Forelimb muscle (tissue), 1 donor: Measurements from ENCODE around the gene ZC3H8. TPM values are rescaled to one million over a fixed set of nuclear protein-coding genes. Genes with fewer than 3 reads are reported as not detected.
"Not testable (repeated sequence)": the region's sequence is repeated elsewhere in the genome, so short reads cannot be mapped to it uniquely, and the experiment has no call there.

ENCODE experiments used
- DNase-seq: peaks from one replicate; pipeline ENCODE4 v3.0.0-alpha.2; 2013; ENCODE audit warnings: low read depth
- polyA plus RNA-seq: library from polyadenylated mRNA; unstranded; fragments of 120-200 nt; gene quantifications from one replicate; pipeline ENCODE4 v1.2.1, GENCODE V29; 2013; ENCODE audit not compliant: insufficient read length

ZC3H8 gene
- polyA plus RNA-seq = 14.6 TPM

GRCh38 chr2:112254466-112255240, at the start of gene ZC3H8:
TSS of gene ZC3H8 (minus strand) at chr2:112255042. CDS start at chr2:112254981, 61 bp downstream.
- DNase-seq = peak; percentile 69

GRCh38 chr2:112304298-112304941, 49.6 kb upstream of the ZC3H8 start:
- no peak for DNase-seq

- no peak for DNase-seq
Observed at GRCh38 chr2:112301973-112302372, 47.1 kb upstream of the ZC3H8 start.

GRCh38 chr2:112301171-112301584, 46.3 kb upstream of the ZC3H8 start:
- no peak for DNase-seq

GRCh38 chr2:112296407-112296806, 41.6 kb upstream of the ZC3H8 start:
- no peak for DNase-seq

- DNase-seq = no peak
Observed at GRCh38 chr2:112295407-112296078, 40.7 kb upstream of the ZC3H8 start.

GRCh38 chr2:112293636-112294401, 39.0 kb upstream of the ZC3H8 start:
- no peak for DNase-seq

GRCh38 chr2:112290648-112291047, 35.8 kb upstream of the ZC3H8 start:
- DNase-seq = no peak

- no peak for DNase-seq
Observed at GRCh38 chr2:112290088-112290487, 35.2 kb upstream of the ZC3H8 start.

- not testable (repeated sequence) for DNase-seq
Observed at GRCh38 chr2:112283535-112283934, 28.7 kb upstream of the ZC3H8 start.

DNA sequence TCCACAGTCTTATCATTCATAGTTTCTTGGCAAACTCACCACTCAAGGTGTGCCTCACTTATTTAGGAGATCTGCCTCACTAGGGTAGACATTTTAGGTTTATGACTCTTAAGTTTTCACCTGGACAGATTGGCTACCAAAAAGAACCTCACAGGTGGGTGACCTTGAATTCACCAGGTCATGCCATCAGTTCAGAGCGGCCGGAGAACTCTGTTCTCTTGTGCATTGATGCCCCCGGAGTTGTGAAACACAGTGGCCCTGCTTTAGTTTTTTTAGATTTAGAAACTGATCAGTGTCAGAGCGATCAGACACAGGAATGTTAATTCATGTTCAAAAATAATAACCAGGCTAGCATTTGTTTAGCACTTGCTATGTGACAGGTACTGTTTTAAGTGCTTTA, 27.2 kb upstream of the ZC3H8 start:
- DNase-seq = not testable (repeated sequence)

DNA sequence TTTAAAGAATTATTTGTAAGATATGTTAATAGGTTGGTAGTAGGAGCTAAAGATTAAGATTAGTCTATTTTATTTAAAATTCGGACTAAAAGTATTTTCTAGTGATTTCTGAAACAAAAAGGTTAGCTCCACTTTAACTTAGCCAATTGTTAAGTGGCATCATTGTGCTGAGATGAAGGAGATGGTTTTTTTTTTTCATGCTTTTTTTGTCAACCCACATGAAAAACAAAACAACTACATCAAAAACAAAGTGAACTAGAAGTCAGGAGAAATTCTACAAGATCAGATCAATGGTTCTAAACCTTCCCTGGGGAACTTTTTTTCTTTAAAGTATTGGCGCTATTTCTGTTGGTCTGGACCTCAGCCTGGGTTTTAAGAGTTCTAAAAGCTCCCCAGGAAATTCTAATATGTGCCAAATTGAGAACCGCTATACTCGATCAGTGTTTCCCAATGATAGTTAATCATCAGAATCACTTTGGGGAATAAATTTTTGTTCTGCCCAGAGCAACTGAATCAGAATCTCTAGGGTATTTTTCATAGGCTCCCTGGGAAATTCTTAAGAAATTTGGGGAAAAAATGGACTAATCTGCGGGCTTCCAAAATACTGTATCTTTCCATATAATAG, 22.9 kb upstream of the ZC3H8 start:
- DNase-seq = no peak

DNA sequence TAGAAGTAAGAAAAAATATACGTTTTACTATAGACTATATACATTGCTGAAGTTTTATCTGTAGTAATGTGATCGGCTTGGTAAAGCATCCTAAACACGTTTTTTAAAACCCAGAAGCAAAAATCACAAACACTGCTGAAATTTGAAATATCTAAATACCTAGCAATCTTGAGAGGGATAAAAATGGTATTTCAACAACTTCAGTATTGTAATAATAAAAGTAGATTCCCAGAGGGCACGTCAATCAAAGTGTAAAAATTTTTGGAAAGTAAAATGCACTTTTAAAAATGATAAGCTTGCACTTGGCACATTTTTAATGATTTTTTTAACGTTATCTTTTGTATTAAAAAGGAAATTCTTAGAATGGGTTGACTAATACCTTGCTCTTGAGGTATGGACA, 22.1 kb upstream of the ZC3H8 start:
- DNase-seq = no peak

- peak; percentile 77 for DNase-seq
Observed at GRCh38 chr2:112275887-112276773, 21.3 kb upstream of the ZC3H8 start.

DNA sequence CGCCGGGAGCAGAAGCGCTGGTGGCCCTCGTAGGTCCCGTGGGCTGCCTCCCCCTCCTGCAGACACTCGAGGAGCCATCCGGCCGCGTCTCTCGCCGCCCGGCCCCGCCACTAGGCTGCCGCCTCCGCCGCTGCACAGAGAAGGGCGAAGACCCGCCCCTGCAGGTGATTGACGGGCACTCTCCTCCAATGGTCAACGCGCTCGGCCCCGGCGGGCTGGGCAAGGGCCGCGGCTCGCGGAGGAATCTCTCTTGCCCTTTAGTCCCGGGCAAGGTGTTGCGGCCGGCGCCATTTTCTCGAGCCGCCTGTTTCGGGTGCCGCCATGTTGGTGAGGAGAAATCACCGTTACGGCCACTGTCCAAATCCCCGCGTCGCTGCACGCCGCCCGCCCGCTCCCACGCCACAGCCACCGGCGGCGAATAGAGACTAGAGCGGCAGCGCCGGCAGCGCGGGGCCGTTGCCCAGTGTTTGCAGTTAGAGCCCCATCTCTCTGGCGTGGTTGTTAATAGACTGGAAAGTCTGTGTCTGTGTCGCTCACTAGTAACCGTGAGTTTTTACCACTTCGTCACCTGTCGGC, 20.6 kb upstream of the ZC3H8 start, which contains the start of gene ZC3H6:
Gene ZC3H6 (plus strand): TSS at position 287 of the 576 bp plus-strand sequence. CDS start 398 bp downstream, outside the sequence.
- DNase-seq = peak; percentile 93

DNA sequence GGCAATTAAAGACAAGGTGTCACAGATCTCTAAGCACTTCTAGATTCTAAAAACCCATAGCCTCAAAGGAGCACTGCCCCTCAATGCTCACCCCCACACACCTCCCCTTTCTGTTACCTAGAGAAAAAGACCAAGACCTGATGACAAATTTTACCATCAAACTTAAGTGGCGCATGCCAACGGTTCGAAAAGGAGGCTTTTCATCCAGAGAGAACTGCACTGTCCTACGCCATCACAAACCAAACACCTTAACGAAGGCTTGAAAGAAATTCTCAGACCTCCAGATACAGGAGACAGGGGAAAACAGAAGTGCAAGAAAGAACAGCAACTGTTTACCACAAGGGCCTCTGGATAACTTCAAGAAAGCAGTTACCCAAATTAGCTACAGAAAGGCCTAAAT, 18.5 kb upstream of the ZC3H8 start:
- no peak for DNase-seq

- DNase-seq = no peak
Observed at GRCh38 chr2:112272669-112273068, 17.8 kb upstream of the ZC3H8 start.

DNA sequence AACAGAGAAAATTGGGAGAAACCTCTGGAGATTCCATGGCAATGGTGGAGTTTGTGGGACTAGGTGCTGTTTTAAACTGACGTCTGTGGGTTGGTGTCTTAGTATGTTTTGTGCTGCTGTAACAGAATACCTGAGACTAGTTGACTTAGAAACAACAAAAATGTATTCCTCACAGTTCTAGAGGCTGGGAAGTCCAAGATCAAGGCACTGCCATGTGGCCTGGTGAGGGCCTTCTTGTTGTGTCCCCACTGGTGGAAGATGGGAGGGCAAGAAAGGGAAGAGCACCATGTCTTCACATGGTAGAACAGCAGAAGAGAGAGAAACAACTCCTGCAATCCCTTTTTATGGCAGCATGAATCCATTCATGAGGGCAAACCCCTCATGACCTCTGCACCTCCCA, 13.7 kb upstream of the ZC3H8 start:
- DNase-seq = no peak

- no peak for DNase-seq
Observed at GRCh38 chr2:112262876-112263275, 8.0 kb upstream of the ZC3H8 start.

DNA sequence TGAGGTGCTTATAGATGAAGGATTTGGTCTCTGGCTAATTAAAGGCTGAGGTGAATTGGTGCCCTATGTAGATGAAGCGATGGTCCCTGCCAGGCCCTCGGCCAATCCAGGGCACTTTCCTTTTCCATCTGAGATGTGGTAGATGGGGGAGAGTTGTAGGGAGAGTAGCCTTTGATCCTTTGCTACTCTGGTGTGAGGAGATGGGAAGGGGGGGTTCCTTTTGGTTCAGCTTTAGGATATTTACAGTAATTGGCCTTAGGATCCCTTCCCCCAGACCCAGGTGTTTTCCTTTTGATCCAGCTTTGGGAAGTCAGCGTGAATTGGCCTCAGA, 5.4 kb upstream of the ZC3H8 start:
- no peak for DNase-seq
